ENCODE data around the gene PPFIBP1. TPM values are rescaled to one million over a fixed set of nuclear protein-coding genes. Genes with fewer than 3 reads are reported as not detected.

The PPFIBP1 gene
- total and polyA plus RNA-seq, 2 of the 4 experiments (the other 2 are of a cell fraction) = 30.4 to 72.2 TPM

DNA sequence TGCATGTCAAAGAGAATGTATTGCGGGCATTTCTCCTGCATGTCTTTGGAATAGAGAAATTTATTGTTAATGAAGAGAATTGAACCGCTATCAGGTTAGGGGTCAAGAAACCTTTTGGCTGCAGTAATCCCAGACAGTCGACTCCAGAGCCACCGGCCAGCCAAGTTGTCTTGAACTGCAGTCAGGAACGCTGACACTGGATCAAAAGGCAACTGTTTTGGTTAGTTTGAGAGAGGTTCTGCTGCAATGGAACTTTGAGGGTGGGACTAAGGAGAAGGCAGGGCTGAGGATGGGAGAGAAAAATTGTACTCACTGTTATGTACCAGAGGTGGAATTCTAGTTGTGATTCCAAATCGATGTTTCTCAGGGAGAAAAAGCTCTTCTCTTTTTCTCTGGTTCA lies 28.2 kb downstream of the PPFIBP1 start (continued):
- TF ChIP-seq SMC3 (IDR thresholded peaks at IDR 0.05; ENCODE audit: low read depth, low read length) (no peak), RFX5 (IDR thresholded peaks at IDR 0.05; ENCODE audit: low read depth, low read length) (no peak), MAFK (IDR thresholded peaks at IDR 0.05; ENCODE audit: low read depth, low read length) (no peak)
- TF ChIP-seq, protein P1, sequence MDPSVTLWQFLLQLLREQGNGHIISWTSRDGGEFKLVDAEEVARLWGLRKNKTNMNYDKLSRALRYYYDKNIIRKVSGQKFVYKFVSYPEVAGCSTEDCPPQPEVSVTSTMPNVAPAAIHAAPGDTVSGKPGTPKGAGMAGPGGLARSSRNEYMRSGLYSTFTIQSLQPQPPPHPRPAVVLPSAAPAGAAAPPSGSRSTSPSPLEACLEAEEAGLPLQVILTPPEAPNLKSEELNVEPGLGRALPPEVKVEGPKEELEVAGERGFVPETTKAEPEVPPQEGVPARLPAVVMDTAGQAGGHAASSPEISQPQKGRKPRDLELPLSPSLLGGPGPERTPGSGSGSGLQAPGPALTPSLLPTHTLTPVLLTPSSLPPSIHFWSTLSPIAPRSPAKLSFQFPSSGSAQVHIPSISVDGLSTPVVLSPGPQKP (IDR thresholded peaks at IDR 0.05; ENCODE audit: borderline replicate concordance, low read depth, low read length) = no peak

Measured in IMR-90 (cell line).